Stimulated activated CD8-positive, alpha-beta memory T cell treated with anti-CD3 and anti-CD28 coated beads, Interleukin-15, amount 100 ng/mL, for 4 hours (primary cell): ENCODE data around the gene BCAM.
"Not testable (repeated sequence)": the region's sequence is repeated elsewhere in the genome, so short reads cannot be mapped to it uniquely, and the experiment has no call there.

Experiments
- DNase-seq, 2 donors: peaks; one replicate each; pipeline ENCODE4 v3.0.0-alpha.2; 2020; ENCODE audit warnings: low read depth in 2 of 2

The BCAM gene

DNA sequence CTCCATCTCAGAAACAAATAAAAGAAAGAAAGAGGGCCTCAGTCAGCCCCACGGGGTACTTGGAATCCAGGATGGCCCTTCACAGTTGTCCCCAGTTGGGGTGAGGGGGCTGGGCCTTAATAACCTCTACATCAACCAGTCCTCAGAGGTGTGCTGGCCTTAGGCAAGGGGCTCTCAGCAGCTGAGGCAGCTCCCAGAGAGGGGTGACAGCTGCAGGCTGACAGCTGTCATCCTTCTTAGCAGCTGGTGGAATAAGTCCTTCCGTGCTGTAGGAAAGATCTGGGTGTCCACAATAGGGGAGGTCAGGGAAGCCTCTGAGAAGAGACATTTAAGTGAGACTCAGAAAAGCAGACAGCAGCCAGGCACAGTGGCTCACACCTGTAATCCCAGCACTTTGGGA lies 7.4 kb downstream of the BCAM start:
- DNase-seq = no peak

DNA sequence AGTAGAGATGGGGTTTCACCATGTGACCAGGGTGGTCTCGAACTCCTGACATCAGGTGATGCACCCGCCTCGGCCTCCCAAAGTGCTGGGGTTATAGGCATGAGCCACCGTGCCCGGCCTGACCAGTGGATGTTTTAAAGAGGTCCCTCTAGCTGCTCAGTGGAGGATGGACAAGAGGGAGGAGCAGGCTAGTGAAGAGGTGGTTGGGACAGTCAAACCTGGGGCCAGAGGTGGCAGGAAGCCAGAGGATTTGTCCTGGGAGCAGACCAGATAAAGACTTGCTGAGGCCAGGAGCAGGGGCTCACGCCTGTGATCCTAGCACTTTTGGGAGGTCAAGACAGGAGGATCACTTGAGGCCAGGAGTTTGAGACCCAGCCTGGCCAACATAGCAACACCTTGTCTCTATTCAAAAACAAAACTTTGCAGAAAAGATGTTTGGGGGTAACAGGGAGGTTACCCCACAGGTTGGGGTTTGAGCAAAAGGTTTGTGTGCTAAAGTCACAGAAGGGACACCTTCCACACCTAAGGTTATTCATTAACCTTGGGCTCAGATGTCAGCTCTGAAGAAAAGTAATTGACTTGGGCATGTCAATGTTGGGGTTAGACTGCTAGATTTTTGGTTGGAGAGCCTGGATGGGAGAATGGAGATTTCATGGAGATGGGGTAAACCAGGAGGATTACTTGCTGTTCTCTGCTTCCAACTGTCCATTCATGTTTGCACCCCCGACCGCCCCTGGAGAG lies 9.0 kb downstream of the BCAM start:
- no peak for DNase-seq

DNA sequence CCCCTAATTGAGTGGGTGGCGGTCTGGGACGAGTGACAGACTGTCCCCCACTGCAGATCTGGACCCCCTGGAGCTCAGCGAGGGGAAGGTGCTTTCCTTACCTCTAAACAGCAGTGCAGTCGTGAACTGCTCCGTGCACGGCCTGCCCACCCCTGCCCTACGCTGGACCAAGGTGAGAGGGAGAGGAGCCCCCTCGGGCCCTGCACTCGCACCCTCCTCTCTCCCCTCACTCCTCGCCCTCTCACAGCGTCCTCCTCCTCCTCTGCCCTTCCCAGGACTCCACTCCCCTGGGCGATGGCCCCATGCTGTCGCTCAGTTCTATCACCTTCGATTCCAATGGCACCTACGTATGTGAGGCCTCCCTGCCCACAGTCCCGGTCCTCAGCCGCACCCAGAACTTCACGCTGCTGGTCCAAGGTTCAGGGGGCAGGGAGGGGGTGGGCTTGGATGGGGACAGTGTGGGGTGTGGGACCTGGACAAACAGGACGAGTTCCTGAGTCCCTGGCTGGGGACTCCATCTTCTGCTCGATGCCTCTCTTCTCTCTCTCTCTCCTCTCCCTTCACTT lies 9.6 kb downstream of the BCAM start:
- DNase-seq = no peak

DNA sequence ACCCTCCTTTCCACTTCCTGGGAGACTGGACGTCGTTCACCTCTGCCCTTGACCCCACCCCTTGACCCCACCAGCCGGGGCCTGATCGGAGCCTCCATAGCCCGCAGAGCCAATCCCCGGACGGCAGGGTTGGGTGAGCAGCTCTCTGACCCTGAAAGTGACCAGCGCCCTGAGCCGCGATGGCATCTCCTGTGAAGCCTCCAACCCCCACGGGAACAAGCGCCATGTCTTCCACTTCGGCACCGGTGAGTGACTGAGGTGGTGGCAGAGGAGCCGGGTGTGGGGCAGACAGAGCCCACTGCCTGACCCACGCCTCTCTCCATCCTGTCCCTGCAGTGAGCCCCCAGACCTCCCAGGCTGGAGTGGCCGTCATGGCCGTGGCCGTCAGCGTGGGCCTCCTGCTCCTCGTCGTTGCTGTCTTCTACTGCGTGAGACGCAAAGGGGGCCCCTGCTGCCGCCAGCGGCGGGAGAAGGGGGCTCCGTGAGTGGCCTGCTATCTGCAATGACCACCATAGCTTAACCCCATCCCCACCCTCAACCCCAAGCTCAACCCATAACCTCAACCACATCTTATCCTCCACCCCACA lies 10.4 kb downstream of the BCAM start:
- no peak for DNase-seq

DNA sequence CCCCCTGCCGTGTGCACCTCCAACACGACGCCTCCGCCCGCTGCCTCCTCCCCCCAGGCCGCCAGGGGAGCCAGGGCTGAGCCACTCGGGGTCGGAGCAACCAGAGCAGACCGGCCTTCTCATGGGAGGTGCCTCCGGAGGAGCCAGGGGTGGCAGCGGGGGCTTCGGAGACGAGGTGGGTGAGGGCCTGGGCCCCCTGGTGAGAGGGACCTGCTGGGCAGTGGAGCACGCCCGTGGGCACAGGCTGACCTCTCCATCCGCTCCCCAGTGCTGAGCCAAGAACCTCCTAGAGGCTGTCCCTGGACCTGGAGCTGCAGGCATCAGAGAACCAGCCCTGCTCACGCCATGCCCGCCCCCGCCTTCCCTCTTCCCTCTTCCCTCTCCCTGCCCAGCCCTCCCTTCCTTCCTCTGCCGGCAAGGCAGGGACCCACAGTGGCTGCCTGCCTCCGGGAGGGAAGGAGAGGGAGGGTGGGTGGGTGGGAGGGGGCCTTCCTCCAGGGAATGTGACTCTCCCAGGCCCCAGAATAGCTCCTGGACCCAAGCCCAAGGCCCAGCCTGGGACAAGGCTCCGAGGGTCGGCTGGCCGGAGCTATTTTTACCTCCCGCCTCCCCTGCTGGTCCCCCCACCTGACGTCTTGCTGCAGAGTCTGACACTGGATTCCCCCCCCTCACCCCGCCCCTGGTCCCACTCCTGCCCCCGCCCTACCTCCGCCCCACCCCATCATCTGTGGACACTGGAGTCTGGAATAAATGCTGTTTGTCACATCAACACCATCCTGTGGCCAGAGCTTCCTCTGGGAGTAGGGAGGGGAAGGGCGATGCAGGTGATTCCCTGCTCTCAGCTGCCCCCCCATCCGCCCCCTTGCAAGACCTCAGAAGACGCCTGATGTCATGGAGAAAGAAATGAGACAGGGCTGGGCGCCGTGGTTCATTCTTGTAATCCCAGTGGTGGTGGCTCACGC lies 12.0 kb downstream of the BCAM start:
- no peak for DNase-seq

DNA sequence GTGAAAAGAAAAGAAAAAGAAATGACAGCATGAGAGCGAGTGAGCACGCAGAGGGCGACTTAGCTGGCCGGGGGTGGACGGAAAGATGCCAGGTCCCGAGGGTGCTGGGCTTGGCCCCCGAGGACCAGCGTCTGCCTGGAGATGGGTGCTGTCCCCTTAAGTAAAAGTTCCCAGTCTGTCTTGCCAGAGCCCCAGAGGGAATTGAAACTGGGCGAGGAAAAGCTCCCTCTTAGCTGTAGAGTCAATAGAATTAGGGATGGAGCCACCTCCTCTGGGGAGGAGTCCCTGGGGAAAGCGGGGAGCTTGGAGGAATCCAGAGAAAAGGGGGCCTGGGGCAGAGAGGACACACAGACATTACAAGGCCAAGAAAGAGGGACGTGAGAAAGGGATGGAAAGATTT lies 13.3 kb downstream of the BCAM start:
- no peak for DNase-seq

DNA sequence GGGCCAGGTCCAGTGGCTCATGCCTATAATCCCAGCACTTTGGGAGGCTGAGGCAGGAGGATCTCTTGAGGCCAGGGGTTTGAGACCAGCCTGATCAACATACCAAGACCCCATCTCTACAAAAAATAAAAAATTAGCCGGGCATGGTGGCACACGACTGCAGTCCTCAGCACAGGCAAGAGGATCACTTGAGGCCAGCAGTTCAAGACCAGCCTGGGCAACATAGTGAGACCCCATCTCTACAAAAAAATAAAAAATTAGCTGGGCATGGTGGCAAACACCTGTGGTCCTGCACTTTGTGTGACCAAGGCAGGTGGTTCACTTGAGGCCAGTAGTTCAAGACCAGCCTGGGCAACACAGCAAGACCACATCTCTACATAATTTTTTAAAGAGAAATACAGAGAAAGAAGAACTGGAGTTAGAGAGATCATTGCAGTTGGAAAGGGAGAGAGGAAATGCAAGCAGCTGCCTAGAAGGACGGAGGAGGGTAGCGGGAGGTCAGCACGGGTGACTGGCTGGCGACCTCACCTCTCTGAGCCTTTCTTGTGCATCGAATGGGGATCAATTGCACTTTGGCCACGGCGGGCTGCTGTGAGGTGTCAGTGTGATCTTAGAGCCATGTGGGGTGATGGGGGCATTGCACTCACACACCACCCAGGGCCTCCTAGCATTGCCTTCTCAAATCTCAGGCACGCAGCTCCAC lies 13.9 kb downstream of the BCAM start:
- DNase-seq = no peak

DNA sequence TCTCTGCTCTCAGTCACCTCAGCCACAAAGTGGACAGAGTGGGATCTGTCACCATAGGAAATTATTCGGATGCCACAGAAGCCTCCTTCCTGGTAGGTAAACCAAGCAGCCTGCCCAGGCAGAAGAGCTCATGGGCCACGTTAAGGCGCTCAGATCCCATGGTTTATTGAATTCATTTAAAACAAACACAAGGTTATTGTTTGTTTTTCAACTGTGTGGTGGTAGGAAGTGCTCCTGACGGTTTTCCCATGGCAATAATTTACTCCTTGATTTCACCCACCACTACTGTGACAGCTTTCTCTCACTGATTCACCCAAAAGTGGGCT lies 14.4 kb downstream of the BCAM start:
- DNase-seq = no peak

DNA sequence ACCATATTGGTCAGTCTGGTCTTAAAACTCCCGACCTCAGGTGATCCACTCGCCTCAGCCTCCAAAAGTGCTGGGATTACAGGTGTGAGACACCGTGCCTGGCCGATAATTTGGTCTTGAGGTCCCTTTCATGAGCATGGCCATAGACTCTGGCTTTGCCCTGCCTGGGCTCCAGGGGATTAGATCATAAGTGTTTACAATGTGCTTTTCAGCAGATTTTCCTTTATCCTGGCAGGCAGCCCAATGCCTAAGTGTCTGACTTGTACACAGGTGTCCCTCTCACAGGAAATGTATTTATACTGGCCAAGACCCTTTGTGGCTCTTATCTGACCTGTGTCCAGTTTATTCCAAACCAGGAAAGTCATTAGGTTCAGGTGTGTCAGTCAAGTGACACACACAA lies 15.9 kb downstream of the BCAM start:
- no peak for DNase-seq

DNA sequence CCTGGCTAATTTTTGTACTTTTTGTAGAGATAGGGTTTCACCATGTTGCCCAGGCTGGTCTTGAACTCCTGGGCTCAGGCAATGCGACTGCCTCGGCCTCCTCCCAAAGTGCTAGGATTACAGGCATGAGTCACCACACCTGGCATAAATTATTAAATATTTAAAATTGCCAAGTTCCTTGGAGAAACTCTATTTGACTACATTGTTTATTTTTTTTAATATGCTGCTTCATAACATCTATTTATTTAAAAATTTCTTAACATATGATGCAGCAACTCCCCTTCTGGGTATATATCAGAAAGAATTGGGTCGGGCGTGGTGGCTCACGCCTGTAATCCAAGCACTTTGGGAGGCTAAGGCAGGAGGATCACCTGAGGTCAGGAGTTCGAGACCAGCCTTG lies 24.0 kb downstream of the BCAM start:
- DNase-seq = not testable (repeated sequence)

DNA sequence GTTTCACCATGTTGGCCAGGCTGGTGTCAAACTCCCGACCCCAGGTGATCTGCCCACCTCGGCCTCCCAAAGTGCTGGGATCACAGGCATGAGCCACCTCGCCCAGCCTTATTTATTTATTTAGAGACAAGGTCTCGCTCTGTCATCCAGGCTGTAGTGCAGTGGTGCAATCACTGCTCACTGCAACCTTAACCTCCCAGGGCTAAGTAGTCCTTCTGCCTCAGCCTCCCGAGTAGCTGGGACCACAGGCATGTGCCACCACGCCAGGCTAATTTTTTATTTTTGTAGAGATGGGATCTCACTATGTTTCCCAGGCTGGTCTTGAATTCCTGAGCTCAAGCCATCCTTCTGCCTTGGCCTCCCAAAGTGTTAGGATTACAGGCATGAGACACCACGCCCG lies 25.5 kb downstream of the BCAM start:
- not testable (repeated sequence) for DNase-seq

DNA sequence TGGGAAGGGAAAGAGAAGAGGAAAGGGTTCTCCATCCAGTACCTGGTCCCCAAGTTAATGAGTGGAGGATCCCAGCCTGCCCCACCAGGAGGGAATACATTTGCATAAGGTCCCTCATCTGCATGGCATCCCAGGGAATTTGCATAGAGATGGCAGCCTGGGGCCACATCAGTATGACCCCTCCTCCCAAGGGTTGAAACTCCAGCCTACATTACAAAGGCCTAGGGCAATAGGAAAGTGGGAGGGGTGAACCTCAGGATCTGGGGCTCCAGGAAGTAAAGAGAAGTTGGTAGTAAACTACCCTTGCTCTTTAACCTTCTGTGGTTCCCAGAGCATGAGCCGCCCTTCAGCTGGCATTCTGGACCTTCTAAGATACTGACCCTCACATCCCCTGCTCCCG lies 30.4 kb downstream of the BCAM start:
- no peak for DNase-seq

DNA sequence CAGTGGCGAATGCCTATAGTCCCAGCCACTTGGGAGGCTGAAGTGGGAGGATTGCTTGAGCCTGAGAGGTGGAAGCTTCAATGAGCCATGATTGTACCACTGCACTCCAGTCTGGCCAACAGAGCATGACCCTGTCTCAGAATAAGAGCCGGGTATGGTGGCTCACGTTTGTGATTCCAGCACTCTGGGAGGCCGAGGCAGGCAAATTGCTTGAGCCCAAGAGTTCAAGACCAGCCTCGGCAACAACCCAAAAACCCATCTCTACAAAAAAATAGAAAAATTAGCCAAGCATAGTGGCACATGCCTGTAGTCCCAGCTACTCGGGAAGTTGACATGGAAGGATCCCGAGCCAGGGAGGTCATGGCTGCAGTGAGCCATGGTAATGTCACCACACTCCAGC lies 31.9 kb downstream of the BCAM start:
- DNase-seq = no peak

DNA sequence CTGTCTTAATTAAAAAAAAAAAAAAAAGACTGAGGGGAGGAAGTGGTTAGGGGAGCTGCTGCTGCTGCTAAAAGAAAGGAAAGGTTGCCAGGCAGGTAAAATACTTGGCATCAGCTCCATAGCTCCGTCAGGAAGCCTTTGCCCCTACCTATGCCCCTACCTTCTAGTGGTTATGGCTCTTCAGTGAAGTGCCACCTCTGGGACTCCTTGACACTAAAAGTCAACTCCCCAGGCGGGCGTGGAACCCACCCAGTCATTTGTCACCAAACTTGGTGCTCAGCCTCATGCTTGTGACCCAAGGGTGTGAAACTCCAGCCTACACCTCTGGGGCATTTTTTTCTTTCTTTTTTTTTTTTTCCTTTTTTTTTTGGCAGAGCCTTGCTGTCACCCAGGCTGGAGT lies 32.3 kb downstream of the BCAM start:
- DNase-seq = no peak

DNA sequence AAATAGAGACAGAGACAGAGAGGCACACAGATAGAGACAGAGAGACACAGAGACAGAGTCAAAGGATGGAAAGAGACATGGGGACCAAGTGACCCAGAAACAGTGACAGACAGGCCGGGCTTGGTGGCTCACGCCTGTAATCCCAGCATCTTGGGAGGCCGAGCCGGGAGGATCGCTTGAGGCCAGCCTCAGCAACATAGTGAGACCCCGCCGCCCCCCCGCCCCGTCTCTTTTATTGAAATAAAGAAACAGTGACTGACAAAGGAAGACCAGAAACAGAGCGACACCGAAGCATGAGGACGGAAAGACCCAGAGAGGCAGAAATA lies 36.3 kb downstream of the BCAM start:
- no peak for DNase-seq

DNA sequence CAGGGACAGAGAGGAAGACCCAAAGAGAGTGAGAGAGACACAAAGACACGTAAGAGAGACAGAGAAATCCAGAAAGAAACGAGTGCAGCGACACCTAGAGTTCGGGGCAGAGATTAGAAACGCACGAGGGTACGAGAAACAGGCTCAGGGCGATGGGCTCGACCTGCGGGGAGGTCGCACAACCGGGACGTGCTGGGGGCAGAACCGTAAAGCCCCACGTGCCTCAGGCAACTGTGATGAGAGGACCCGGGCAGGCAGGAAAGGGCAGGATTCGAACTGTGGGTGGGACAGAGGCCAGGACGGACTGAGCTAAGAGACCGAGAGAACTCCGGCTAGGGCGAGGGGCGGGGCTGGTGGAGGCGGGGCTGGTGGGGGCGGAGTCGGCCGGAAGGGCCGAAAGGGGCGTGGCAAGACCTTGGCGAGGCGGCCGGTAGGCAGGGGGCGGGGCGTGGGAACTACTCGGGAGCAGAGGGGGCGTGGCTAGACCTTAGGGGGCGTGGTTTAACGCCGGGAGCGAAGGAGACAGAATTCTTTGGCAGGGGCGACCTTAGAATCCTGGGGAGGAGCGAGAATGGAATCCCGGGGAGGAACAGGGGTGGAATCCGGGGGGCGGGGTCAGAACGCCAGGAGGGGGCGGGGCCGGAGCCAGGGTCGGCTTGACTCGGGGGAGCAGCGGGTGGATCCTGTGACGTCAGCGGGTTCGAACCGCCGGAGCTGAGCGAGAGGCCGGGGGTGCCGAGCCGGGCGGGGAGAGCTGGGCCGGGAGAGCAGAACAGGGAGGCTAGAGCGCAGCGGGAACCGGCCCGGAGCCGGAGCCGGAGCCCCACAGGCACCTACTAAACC lies 36.9 kb downstream of the BCAM start, which contains the start of gene NECTIN2:
Gene NECTIN2, plus strand, starts transcription at position 686 of the 843 bp plus-strand sequence. CDS start 229 bp downstream, outside the sequence.
- peak; percentile 37 to 46 for DNase-seq

DNA sequence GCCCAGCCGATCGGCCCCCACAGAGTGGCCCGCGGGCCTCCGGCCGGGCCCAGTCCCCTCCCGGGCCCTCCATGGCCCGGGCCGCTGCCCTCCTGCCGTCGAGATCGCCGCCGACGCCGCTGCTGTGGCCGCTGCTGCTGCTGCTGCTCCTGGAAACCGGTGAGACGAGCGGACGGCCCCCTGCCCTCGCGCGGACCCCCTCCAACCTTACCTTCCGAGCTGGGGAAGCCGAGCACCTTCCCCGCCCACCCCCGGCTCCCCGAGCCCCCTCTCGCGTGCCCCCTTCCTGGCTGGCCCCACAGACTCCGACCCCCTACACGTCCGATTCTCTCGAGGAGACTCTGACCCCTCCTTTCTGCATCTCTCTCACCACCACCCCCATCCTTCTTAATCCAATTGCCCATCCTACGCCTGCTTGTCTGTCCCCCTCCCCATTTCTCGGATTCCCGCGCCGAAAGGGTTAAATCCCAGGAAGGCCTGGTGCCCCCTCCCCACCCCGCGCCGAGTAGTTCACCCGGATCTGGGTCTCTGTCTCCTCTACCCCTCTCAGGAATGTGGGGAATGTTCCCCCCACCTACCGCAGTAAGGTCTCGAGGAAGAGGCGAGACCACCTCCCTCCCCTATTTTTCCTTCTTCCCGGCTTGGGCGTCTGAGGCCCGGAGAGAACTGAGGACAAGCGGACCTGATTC lies 37.7 kb downstream of the BCAM start:
- DNase-seq = no peak

DNA sequence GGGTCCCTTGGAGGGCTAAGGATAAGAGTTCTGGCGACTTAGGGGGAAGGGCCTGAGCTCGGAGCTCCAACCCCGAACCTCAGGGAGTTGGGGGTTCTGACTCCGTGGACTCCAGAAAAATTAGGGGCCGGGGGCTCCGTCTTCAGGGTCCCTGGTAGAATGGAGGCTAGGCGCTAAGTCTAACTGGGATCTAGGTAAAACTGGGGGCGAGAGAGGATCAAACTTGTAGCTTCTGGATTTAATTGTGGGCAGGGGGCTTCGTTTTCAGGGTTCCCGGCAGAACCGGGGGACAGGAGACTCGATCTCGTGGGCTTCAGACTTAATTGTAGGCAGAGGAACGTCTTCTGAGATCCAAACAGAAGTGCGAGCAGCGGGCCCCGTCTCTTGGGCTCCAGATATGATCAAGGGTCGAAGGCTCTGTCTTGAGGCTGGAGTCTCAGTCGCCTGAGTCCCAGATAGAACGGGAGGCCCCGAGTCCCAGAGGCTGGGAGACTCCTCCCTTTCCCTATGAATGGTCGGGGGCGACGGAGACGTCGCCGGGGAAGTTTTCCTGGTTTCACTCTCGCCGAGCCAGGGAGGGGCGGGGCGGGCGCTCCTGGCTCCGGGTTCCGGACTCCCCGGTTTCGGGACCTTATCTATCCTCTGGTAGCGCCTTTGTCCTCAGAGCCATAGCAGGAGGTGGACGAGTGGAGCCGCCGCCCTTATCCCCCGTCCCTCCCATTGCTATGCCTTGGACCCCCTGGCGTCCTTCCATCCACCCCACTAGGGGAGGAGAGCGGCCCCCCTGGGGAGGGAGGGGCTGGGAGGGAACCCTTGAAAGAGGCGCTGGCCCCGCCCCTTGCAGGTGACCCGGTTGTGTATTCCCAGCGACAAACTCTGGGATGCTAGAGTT lies 38.5 kb downstream of the BCAM start:
- DNase-seq = no peak
